Stomach smooth muscle (tissue), 2 donors: Measurements from ENCODE around the gene C1orf226.

ENCODE experiments used
- H3K27ac ChIP-seq: one replicate; pipeline ENCODE4 v1.7.0; 2013; ENCODE audit warnings: mild to moderate bottlenecking, low read length, inconsistent platforms
- H3K27me3 ChIP-seq, 2 donors: one replicate each; pipeline ENCODE4 v1.7.0; 2013; ENCODE audit warnings: low read length in 2 of 2; ENCODE audit not compliant: insufficient read depth in 2 of 2, control insufficient read depth in 1 of 2
- H3K36me3 ChIP-seq, 2 donors: one replicate each; pipeline ENCODE4 v1.7.0; 2013; ENCODE audit warnings: low read length in 2 of 2; ENCODE audit not compliant: control insufficient read depth in 2 of 2, insufficient read depth in 2 of 2
- H3K4me1 ChIP-seq: one replicate; pipeline ENCODE4 v1.7.0; 2013; ENCODE audit warnings: low read length; ENCODE audit not compliant: control insufficient read depth, insufficient read depth
- H3K4me3 ChIP-seq, 2 donors: one replicate each; pipeline ENCODE4 v1.7.0; 2013; ENCODE audit warnings: low read length in 2 of 2
- H3K9ac ChIP-seq, 2 donors: one replicate each; pipeline ENCODE4 v1.7.0; 2013; ENCODE audit warnings: low read length in 2 of 2, mild to moderate bottlenecking in 1 of 2
- H3K9me3 ChIP-seq, 2 donors: one replicate each; pipeline ENCODE4 v1.7.0; 2013; ENCODE audit warnings: low read length in 2 of 2; ENCODE audit not compliant: control insufficient read depth in 2 of 2
- donor health status: healthy.
- donor health status: Pancreatic carcinoma.

Gene C1orf226

DNA sequence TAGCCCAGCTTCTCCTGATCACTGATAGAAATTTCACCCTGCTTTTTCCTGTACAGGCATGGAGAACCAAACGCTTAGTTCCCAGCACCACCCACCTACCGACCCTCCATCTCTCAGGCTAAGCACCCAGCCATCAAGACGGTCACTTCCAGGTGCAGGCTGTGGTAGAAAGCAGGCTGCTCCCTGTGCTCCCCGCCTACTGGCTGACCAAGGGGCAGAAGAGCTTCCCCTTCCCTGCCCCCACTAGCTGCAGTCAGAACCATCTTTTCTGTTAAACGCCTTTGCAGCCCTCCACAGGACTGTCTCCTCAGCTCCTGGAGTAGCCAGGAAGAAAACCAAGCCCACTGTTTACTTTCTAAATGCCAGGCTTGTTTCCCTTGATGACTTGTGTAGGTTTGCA is 27.8 kb upstream of the C1orf226 start:
- no peaks in the 10 kb centered on the region for H3K9me3 ChIP-seq
- no peak overlapping the region for H3K9ac ChIP-seq
- H3K27ac ChIP-seq: no peak overlapping the region
- H3K4me3 ChIP-seq: no peak overlapping the region
- H3K36me3 ChIP-seq: no peaks in the 10 kb centered on the region
- H3K4me1 ChIP-seq: no peaks in the 10 kb centered on the region
- no peaks in the 10 kb centered on the region for H3K27me3 ChIP-seq

DNA sequence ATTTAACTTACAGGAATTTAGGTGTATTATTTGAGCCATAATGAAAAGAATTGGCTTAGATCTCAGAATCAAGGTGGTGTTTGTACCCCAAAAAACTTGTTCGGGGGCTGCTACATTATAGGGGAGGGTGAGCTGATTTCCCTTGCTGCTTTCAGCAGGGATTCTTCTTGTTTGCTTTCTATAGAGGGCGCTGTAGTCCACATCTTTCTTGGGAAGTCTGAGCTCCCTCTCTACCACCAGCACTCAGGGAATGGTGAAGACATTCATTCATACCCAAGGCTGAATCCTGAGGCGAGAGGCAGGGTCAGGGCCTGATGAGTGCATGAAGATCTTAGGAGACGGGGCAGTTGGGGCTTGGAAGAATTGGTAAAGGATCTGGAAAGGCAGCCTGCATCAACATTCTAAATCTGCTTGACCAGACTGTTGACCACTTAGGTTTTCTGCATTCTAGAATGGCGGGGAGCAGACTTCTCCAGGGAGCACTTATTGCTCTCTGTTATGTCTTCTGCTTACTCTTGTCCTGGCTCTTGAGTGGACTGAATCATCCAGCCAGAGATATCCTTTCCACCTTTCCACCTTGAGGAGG is 23.8 kb upstream of the C1orf226 start:
- H3K27ac ChIP-seq: no peak overlapping the region
- no peaks in the 10 kb centered on the region for H3K4me1 ChIP-seq
- no peaks in the 10 kb centered on the region for H3K36me3 ChIP-seq

DNA sequence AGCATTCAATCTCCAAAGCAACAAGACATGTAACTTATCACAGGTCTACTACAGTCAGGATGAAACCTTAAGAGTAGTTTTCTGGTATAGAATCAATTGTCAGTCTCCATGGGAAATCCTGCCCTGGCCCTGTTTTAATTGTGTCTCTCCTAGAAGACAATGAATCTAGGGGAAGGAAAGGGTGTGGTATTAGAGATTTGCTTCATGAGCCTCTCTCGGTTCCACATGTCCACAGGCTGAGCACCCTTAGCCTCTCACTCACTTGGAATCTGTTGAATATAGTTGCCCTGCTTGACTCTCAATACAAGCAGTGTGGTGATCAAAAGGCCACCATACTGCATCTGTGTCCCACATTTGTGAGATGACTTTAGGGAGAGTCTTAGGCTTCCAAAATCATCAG is 22.6 kb upstream of the C1orf226 start:
- Histone ChIP-seq H3K4me1 (no peaks in the 10 kb centered on the region), H3K27ac (no peak overlapping the region), H3K4me3 (no peak overlapping the region), H3K36me3 (no peaks in the 10 kb centered on the region), H3K9me3 (no peaks in the 10 kb centered on the region), H3K27me3 (no peaks in the 10 kb centered on the region), H3K9ac (no peak overlapping the region)

More for the DNA sequence above, 23.8 kb upstream of the C1orf226 start:
- H3K27me3 ChIP-seq: no peaks in the 10 kb centered on the region
- H3K4me3 ChIP-seq: no peak overlapping the region
- H3K9me3 ChIP-seq: no peaks in the 10 kb centered on the region
- no peak overlapping the region for H3K9ac ChIP-seq

DNA sequence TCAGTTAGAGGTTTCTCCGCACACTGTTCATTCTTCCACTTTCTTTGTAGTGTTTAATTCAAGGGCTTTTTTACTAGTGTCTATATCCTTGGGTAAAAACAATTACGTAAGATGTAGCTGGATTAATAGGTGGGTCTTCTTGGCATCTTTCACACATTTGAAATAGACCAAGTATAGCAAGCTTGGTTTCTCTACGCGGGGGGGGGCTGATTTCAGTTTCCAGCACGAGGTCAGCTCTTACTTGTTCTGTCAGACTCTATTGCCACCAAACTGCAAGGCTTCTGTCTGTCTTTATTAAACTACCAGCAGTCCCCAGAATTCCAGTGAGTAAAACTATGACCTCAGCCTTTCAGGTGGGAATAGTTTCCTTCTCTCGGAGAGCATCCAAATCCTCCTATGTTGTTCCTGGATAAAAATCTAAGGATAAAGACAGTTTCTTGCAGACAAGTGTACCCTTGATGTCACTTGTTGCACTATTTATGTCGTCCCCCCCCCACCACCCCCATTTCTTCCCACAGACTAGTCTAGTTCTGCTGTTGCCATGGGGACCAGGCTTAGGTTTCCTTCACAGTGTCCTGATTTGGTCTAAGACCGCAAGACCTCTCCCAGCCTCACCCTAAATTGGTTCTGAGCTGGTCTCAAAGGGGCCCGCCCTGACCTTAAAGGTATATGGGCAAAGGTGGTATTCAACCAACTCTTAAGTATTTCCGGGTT is 21.8 kb upstream of the C1orf226 start:
- Histone ChIP-seq H3K4me1 (no peaks in the 10 kb centered on the region), H3K4me3 (no peak overlapping the region), H3K36me3 (no peaks in the 10 kb centered on the region), H3K27me3 (no peaks in the 10 kb centered on the region), H3K27ac (no peak overlapping the region), H3K9me3 (no peaks in the 10 kb centered on the region), H3K9ac (no peak overlapping the region)

DNA sequence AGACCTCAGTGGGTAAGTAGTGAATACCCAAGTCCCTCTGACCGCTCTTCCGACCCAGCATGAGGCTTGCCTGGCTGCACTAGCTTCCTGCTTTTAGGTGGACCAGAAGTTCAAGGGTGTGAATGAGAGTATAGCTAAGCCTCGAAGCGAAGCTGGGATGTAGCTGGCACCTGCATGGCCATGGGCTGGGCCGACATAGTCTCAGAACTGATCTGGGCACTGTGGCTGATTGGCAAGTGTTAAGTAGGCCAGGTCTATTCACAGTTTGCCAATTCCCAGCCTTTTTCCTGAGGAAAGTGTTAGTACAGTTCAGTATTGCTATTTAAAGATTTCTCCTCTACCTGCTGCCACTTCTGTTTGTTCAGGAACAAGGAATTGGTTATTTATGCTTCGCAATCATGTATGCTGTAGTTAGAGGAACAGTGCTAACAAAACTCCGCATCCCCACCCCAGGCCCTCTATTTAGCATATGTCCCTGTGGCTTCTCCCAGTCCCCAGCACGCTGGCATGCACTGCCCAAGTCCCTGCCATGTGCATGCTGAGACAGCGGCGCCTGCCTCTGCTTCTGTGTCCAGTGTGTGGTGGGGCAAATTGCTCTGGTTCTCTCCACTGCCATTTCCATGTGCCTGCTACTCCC is 21.2 kb upstream of the C1orf226 start:
- H3K9me3 ChIP-seq: no peaks in the 10 kb centered on the region
- no peak overlapping the region for H3K4me3 ChIP-seq
- H3K9ac ChIP-seq: no peak overlapping the region
- H3K4me1 ChIP-seq: no peaks in the 10 kb centered on the region
- H3K27ac ChIP-seq: no peak overlapping the region
- no peaks in the 10 kb centered on the region for H3K36me3 ChIP-seq
- no peaks in the 10 kb centered on the region for H3K27me3 ChIP-seq

DNA sequence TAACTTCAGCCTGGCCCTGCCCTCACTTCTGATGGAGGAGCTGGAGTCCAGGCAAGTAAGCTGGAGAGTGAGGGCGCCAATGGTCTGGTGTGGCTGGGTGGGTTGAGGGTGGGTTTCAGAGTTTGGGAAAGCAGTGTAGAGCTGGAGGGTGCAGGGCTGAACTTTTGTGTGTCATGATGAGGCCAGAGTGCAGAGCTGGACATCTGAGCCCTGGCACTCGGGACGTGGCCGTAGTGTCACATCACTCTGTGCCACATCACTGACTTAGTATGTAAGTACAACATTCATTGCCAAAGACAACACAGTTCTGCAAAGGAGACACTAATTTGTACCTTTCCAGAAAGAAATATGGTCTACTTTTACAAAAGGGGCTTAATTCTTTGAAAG is 20.7 kb upstream of the C1orf226 start:
- H3K27me3 ChIP-seq: no peaks in the 10 kb centered on the region
- no peaks in the 10 kb centered on the region for H3K4me1 ChIP-seq
- no peak overlapping the region for H3K4me3 ChIP-seq
- no peak overlapping the region for H3K9ac ChIP-seq
- no peaks in the 10 kb centered on the region for H3K36me3 ChIP-seq
- H3K9me3 ChIP-seq: no peaks in the 10 kb centered on the region
- H3K27ac ChIP-seq: no peak overlapping the region

DNA sequence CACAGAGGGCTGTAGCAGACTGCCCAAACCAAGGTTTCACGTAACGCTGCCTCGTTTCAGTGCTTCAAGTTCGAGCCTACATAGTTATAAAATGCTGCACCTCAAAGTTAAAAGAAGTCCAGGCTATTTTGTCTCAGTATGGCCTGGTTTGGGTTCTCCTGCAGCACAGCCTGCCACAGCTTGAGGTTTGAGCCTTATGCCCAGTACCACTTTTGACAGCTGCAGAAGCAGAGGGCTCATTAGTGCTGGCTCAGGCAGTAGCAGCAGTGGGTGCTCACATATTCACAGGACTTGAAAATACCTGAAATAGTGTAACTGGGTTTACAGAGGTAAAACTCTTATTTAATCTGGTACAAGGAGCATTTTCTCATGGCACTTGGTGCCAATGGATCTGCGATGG is 20.2 kb upstream of the C1orf226 start:
- H3K4me3 ChIP-seq: no peak overlapping the region
- H3K9ac ChIP-seq: no peak overlapping the region
- no peaks in the 10 kb centered on the region for H3K9me3 ChIP-seq
- no peaks in the 10 kb centered on the region for H3K4me1 ChIP-seq
- H3K27ac ChIP-seq: no peak overlapping the region
- no peaks in the 10 kb centered on the region for H3K36me3 ChIP-seq
- no peaks in the 10 kb centered on the region for H3K27me3 ChIP-seq

DNA sequence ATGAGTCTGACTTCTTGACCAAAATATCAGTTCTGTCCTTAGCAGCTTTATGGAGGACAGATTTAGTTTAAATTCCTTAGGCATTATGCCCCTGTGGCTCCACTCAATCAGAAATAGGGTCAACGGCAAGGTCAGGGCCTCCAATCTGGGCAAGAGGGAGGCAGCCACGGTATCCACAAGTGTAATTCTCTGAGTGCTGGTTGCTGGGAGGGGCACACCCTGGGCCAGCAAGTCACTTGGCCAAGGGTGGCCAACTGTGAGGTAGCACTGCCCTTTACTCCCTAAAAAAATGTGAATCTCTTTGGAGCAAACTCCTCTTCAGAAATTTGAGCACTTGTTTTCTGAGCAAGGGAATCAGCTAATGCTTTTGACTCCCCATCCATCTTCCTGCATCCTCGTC is 17.7 kb upstream of the C1orf226 start:
- no peak overlapping the region for H3K4me3 ChIP-seq
- H3K36me3 ChIP-seq: no peaks in the 10 kb centered on the region
- no peak overlapping the region for H3K9ac ChIP-seq
- no peaks in the 10 kb centered on the region for H3K27me3 ChIP-seq
- H3K27ac ChIP-seq: no peak overlapping the region
- H3K9me3 ChIP-seq: no peaks in the 10 kb centered on the region
- peaks cover 8% of the 10 kb centered on the region for H3K4me1 ChIP-seq

DNA sequence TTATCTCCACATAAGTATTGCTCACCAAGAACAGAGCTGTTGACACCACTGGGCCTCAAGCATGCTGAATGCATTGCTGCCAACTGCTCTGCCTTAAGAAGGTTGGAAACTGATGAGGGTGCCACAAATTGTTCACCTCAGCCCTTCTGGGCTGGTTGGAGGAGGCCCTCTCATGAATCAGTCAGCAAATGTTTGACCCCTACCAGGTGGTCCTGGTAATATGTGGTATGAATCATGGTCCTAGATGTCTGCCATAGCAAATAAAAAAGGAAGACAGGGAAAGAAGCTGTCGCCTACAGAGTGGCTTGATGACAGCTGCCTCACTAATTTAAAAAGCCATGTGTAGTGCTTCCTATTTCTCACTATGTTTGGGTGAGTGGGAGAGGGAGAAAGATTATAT is 17.0 kb upstream of the C1orf226 start:
- no peaks in the 10 kb centered on the region for H3K36me3 ChIP-seq
- H3K4me1 ChIP-seq: peaks cover 8% of the 10 kb centered on the region
- no peak overlapping the region for H3K9ac ChIP-seq
- no peaks in the 10 kb centered on the region for H3K9me3 ChIP-seq
- H3K4me3 ChIP-seq: no peak overlapping the region
- no peak overlapping the region for H3K27ac ChIP-seq
- no peaks in the 10 kb centered on the region for H3K27me3 ChIP-seq

DNA sequence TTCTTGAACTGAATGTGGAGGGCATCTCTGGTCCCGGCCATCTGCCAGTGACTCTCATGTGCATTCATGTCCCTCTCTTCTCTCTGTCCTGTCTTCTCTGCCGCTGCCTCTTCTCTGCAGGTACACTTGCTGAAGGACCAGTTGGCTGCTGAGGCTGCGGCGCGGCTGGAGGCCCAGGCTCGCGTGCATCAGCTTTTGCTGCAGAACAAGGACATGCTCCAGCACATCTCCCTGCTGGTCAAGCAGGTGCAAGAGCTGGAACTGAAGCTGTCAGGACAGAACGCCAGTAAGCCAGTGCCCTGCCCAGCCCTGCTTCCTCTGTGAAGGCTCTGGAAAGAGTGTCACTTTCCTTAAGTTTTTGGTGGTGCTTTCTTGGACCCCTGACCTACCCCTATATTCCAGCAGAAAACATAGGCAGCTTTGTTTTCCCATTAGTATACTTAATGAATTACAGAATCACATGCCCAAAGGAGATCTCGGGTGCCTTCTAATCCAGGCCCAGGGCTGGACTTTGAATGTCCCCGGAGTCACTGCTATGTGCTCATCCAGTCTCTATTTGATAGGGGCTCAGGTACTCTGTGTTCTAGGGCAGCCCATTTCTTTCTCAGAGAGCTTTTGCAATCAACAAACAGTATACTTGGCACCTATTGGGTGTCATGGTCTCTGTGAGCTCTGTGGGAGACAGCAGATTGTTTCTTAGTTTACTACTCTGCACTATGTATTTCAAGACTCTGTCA is 16.1 kb upstream of the C1orf226 start:
- no peaks in the 10 kb centered on the region for H3K36me3 ChIP-seq
- no peak overlapping the region for H3K27ac ChIP-seq

More for the DNA sequence above, 16.1 kb upstream of the C1orf226 start:
- Histone ChIP-seq H3K4me1 (peaks cover 8% of the 10 kb centered on the region), H3K9me3 (no peaks in the 10 kb centered on the region), H3K9ac (no peak overlapping the region), H3K27me3 (no peaks in the 10 kb centered on the region), H3K4me3 (no peak overlapping the region)
